ENCODE data around the gene WDR54.

DNA sequence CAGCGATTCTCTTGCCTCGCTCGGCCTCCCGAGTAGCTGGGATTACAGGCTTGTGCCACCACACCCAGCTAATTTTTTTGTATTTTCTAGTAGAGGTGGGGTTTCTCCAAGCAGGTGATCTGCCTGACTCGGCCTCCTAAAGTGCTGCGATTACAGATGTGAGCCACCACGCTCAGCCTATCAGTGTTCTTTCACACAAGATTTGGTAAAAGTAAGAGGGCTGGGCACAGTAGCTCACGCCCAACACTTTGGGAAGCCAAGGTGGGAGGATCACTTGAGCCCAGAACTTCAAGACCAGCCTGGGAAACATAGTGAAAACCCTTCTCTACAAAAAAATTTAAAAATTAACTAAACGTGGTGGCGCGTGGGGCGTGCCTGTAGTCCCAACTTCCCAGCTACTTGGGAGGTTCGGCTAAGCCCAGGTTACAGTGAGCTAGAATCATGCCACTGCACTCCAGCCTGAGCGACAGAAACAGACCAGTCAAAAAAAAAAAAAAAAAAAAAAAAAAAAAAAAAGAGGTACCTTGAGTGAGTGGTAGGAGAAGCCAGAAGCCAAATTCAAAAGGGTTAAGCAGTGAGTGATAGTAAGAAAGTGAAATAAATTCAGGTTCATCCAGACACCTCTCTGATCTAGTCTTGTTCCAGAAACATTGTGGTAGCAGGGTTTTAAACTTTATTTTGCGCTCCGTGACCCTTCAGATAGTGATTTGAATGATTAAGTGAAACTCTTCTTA, 50.0 kb downstream of the WDR54 start:
- TF ChIP-seq, protein P1, sequence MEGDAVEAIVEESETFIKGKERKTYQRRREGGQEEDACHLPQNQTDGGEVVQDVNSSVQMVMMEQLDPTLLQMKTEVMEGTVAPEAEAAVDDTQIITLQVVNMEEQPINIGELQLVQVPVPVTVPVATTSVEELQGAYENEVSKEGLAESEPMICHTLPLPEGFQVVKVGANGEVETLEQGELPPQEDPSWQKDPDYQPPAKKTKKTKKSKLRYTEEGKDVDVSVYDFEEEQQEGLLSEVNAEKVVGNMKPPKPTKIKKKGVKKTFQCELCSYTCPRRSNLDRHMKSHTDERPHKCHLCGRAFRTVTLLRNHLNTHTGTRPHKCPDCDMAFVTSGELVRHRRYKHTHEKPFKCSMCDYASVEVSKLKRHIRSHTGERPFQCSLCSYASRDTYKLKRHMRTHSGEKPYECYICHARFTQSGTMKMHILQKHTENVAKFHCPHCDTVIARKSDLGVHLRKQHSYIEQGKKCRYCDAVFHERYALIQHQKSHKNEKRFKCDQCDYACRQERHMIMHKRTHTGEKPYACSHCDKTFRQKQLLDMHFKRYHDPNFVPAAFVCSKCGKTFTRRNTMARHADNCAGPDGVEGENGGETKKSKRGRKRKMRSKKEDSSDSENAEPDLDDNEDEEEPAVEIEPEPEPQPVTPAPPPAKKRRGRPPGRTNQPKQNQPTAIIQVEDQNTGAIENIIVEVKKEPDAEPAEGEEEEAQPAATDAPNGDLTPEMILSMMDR (IDR thresholded peaks at IDR 0.05; ENCODE audit: extremely low read depth in 1 of 2, insufficient read depth in 1 of 2, low read depth in 1 of 2, low read length in 2 of 2) = no peak
- TF ChIP-seq, protein P2, sequence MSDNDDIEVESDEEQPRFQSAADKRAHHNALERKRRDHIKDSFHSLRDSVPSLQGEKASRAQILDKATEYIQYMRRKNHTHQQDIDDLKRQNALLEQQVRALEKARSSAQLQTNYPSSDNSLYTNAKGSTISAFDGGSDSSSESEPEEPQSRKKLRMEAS (IDR thresholded peaks at IDR 0.05; ENCODE audit: insufficient read depth, insufficient read length) = no peak
- no peak for TF ChIP-seq POLR2AphosphoS5 (IDR thresholded peaks at IDR 0.05; ENCODE audit: insufficient read depth, low read depth, low read length)
- no peak for TF ChIP-seq EZH2 (IDR thresholded peaks at IDR 0.05; ENCODE audit: borderline replicate concordance, low read depth, low read length, severe bottlenecking)
- no peak for TF ChIP-seq POLR2A (IDR thresholded peaks at IDR 0.05; ENCODE audit: low read depth, low read length)
- no peak for TF ChIP-seq JUN (IDR thresholded peaks at IDR 0.05; ENCODE audit: borderline replicate concordance, insufficient read depth, insufficient read length, low read depth)
